Measurements from ENCODE around the gene MAP3K7CL.

- TF ChIP-seq CTCF (IDR thresholded peaks at IDR 0.05; ENCODE audit: low read depth, low read length) = no peak
- TF ChIP-seq POLR2A (IDR thresholded peaks at IDR 0.05; ENCODE audit: extremely low read depth, insufficient read length) = no peak
These were observed 57.5 kb downstream of the MAP3K7CL start for GRCh38 chr21:29187944-29188343.

Measured in NB4 (cell line).